Fibroblast of lung (primary cell): ENCODE data around the gene HLA-B.

ENCODE experiments used
- CTCF ChIP-seq, 2 donors: IDR thresholded peaks in 1 of 2; conservative IDR thresholded peaks in 1 of 2; 1 replicate in 1 of 2; 2 replicates in 1 of 2; pipeline ENCODE4 v1.5.1; 2011 to 2012; ENCODE audit warnings: low read length in 2 of 2, control low read depth in 1 of 2, inconsistent platforms in 1 of 2, low read depth in 1 of 2, mild to moderate bottlenecking in 1 of 2
- EZH2 ChIP-seq: IDR thresholded peaks from 2 replicates; pipeline ENCODE4 v1.5.1; 2012; ENCODE audit warnings: low read length, control low read depth, mild to moderate bottlenecking; ENCODE audit errors: missing control alignments

- TF ChIP-seq CTCF (conservative IDR thresholded peaks at IDR 0.05 in 1 of 2, IDR thresholded peaks at IDR 0.05 in 1 of 2; ENCODE audit: low read depth in 1 of 2, low read length in 2 of 2): no peak
- no peak for TF ChIP-seq EZH2
Observed at GRCh38 chr6:31375699-31376098, 18.7 kb upstream of the HLA-B start.
